GM18867 (cell line): ENCODE results near the gene MCTP2.
A peak's percentile ranks its signal among the peaks of the same experiment; 100 is the strongest.

Source experiments
- ATAC-seq: cut with Tn5 transposase; IDR thresholded peaks from one replicate; pipeline ENCODE4 v1.9.1; 2021; ENCODE audit warnings: mild to moderate bottlenecking, moderate library complexity; ENCODE audit not compliant: unreplicated experiment

MCTP2 gene

GRCh38 chr15:94386351-94386750, 155.0 kb downstream of the MCTP2 start:
- ATAC-seq: no peak

GRCh38 chr15:94387442-94387841, 156.1 kb downstream of the MCTP2 start:
- ATAC-seq: no peak

GRCh38 chr15:94387849-94388441, 156.6 kb downstream of the MCTP2 start:
- ATAC-seq: peak; percentile 50

GRCh38 chr15:94395640-94396039, 164.3 kb downstream of the MCTP2 start:
- no peak for ATAC-seq

GRCh38 chr15:94397337-94397736, 166.0 kb downstream of the MCTP2 start:
- ATAC-seq: no peak

- no peak for ATAC-seq
Observed at GRCh38 chr15:94398001-94398400, 166.6 kb downstream of the MCTP2 start.

GRCh38 chr15:94400526-94401298, 169.4 kb downstream of the MCTP2 start:
- no peak for ATAC-seq

- ATAC-seq: no peak
Observed at GRCh38 chr15:94403331-94403730, 172.0 kb downstream of the MCTP2 start.

GRCh38 chr15:94404733-94405283, 173.4 kb downstream of the MCTP2 start:
- no peak for ATAC-seq

- no peak for ATAC-seq
Observed at GRCh38 chr15:94411285-94411684, 179.9 kb downstream of the MCTP2 start.

GRCh38 chr15:94411846-94412245, 180.5 kb downstream of the MCTP2 start:
- no peak for ATAC-seq

GRCh38 chr15:94412979-94413746, 181.8 kb downstream of the MCTP2 start:
- peak; percentile 84 for ATAC-seq

- no peak for ATAC-seq
Observed at GRCh38 chr15:94414916-94415315, 183.6 kb downstream of the MCTP2 start.

GRCh38 chr15:94416267-94416666, 184.9 kb downstream of the MCTP2 start:
- ATAC-seq: no peak

GRCh38 chr15:94416820-94417219, 185.5 kb downstream of the MCTP2 start:
- ATAC-seq: no peak

GRCh38 chr15:94417501-94418293, 186.3 kb downstream of the MCTP2 start:
- ATAC-seq: no peak

GRCh38 chr15:94421706-94422105, 190.3 kb downstream of the MCTP2 start:
- ATAC-seq: no peak

GRCh38 chr15:94432279-94432678, 200.9 kb downstream of the MCTP2 start:
- no peak for ATAC-seq

GRCh38 chr15:94439158-94439557, 207.8 kb downstream of the MCTP2 start:
- no peak for ATAC-seq

GRCh38 chr15:94441760-94442159, 210.4 kb downstream of the MCTP2 start:
- no peak for ATAC-seq

- no peak for ATAC-seq
Observed at GRCh38 chr15:94442480-94442879, 211.1 kb downstream of the MCTP2 start.
